NCI-H69 (cell line): Measurements from ENCODE around the gene NCOR1.
"Not testable (repeated sequence)": the region's sequence is repeated elsewhere in the genome, so short reads cannot be mapped to it uniquely, and the experiment has no call there.

Experiments used
- DNase-seq: peaks from one replicate; lab custom pipeline; 2025; lab: John Stamatoyannopoulos, UW

NCOR1 gene

DNA sequence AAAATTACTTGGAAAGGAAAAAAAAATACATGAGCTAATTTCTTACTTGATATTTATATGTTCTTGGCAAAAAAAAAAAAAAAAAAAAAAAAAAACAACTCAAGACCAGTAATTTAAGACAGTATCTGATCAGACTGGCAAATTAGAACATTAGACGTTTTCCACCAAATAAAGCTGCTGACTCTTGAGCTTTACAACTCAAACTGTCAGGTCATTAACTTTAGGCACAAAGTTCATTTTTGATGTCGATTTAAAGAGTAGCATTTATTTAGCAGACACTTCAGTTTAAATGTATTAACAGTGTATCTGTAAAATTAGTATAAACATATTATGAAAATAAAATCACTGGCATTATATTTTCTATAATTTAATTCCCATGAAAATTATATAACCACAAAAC lies 66.7 kb downstream of the NCOR1 start:
- no peak for DNase-seq

DNA sequence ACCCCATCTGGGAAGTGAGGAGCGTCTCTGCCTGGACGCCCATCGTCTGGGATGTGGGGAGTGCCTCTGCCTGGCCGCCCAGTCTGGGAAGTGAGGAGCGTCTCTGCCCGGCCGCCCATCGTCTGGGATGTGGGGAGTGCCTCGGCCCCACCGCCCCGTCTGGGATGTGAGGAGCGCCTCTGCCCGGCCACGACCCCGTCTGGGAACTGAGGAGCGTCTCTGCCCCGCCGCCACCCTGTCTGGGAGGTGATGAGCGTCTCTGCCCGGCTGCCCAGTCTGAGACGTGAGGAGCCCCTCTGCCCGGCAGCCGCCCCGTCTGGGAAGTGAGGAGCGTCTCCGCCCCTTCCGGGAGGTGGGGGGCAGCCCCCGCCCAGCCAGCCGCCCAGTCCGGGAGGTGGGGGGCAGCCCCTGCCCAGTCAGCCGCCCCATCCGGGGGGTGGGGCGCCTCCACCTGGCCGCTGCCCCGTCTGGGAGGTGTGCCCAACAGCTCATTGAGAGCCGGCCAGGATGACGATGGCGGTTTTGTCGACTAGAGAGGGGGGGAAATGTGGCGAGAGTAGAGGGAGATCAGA lies 69.9 kb downstream of the NCOR1 start:
- not testable (repeated sequence) for DNase-seq

DNA sequence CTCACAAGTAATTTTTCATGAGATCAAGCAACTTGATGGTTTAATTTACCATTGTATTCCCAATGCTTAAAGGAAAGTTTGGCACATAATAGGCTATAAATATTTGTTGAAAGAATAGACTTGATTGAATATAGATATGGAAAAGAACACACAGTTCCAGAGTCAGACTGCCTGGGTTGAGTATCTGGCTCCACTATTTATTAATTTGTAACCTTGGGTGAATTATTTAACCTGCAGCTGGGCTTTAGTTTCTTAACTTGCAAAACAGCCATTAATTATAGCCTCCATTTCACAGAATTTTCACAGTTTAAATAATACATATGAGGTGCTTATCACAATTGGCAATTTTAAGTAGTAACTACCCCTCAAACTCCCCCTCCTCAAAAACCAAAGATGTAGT lies 73.6 kb downstream of the NCOR1 start:
- DNase-seq: no peak

DNA sequence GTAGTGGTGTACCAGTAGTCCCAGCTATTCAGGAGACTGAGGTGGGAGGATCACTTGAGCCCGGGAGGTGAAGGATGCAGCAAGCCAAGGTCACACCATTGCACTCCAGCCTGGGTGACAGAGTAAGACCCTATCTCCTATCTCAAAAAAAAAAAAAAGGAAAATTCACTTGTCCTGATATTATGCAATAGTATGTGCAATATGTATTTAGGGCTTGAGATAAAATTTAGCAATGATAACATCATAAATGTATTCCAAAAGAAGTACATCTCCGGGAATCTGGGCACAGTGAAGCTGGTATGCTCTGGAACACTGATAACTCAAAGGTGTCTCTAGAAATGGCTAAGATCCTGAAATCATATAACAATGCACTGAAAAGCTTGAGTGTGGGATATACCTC lies 74.5 kb downstream of the NCOR1 start:
- DNase-seq: no peak

DNA sequence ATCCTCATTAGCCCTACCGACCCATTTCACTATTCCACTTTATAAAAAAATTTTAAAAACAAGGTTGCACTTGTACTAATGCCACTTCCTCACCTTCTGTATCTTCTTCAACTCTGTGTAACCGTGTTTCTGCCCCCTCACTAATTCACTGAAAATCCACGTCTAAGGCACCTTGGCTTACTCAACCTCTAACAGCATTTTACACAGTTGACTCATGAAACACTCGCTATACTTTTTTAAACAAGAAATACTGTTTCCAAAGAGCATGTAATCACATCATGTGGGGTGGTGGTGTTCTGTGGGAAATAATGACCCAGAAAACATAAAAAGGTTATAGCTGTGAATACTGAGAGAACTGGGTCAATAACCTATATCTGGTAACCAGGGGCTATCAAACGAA lies 79.9 kb downstream of the NCOR1 start:
- no peak for DNase-seq

DNA sequence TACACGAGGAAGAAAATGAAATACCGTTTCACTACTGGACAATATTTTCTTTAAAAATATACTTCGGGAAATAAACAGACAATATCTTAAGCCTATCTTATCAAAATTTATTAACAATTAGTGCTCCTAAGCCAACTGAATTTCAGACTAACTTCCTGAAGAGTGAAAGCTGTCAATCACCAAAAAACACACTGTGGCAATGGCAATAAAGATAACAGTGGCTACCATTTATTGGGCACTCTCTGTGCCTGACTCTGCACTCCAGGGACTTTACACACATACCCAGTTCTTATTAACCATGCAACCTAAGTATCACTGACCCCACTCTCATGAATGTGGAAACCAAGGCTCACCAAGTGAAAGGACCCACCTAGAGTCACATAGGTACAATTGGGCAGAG lies 83.7 kb downstream of the NCOR1 start:
- DNase-seq: no peak

DNA sequence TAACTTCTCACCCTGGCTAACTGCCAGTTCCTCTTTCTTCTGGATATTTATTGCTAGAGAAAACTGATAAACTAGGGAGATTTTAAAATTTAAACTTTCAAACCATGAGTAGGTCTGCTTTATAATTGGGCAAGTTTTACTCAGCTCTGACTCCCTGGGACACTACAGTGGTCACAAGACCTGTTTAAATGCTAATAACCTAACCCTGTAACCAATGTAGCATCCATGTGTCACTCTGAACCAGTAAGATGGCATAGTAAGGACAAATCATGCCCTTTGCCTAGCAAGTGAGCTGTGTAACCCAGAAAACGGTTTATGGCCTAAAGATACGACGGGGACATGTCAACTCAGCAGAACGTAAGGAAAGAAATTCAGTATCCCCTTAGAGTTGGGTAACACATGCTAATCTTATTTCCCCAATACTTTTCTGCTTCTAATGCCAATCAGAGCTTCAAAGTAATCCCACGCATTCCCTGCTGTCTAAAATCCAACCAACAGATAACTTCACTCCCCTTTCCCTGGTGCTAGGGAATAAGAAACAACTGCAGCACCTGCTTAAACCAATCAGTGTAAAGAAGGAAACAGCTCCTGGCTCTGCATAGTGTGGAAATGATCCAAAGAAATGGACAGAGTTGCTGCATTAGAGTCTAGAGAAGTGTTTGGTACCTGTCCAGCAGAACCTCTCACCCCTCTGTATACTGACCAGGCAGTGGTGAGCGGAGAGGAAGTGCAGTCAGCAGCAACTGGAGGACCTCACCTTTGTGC lies 85.7 kb downstream of the NCOR1 start:
- no peak for DNase-seq

DNA sequence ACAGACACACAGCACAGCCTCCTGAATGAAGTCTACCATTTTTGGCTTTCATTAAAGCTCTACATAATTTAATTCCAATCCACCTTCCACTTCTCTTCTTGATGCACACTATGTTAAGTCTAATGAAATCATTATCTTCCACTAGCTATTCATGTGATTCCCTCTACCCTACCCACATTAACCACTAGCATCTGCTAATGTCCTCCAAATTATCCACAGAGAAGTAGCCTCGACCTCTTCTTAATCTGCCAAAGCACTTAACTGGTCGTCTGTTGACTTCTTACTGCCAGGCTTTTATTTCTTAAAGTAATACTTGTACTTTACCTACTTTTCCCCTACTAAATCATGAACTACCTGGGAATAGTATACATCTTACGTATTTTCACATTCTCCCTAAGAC lies 91.8 kb downstream of the NCOR1 start:
- DNase-seq: no peak

DNA sequence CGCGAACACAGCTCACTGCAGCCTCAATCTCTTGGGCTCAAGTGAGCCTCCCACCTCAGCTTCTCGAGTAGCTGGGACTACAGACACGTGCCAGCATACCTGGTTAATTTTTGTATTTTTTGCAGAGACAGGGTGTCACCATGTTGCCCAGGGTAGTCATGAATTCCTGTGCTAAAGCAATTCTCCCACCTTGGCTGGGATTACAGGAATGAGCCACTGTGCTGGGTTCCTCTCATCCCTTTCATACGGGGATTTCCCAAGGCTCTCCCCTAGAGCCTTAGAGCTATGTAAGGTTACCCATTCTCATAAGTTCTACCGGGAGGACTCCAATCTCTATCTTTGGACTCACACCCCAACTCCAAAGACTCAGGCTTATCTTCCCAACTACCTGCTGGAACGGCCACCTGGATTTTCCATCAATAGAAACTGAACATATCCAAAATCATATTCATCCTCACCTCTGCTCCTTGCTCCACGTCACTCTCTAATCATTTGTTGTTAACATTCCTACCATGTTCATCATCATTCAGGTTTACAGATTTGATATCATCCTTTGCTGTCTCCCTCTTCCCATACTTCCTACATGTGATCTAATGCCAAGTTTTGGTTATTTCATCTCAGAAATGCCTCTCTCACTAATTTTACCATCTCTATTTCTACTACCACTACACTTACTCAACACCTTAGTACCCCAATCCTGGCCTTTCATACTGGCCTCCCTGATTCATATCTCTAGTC lies 92.5 kb downstream of the NCOR1 start:
- DNase-seq: no peak

DNA sequence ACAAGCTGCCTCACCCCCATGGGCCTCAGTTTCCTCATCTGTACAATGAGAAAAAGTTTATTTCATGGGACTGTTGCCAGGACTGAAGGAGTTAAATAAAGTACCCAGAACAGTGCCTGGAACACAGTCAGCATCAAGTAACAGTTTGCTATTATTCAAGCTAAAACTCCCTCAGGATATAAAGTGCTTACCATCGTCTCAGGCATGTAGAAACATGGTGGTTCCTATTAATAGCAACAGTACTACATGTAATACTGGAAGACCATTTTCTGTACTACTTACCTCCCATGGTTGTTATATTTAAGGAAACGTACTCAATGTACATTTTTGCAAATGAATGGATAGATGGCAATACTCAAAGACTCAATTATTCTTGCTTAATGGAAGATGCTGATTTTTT lies 93.4 kb downstream of the NCOR1 start:
- no peak for DNase-seq

DNA sequence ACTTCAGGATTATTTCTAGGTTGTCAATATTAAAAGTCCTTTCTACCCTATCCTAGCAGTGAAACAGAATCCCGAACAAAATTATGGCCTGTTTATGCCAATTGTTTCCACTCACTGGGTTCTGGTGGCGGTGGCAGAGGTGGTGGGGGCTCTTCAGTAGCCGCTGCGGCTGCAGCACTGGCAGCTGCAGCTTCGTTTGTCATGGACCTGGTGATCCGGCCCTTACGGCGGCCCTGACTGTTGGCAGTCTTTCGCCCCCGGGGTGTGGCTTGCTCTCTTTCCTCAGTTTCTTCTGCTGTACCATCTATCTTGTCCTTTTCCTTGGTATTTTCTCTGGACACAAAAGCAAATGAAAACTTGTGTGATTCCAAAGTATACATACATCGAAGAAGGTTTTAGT lies 94.4 kb downstream of the NCOR1 start:
- no peak for DNase-seq

DNA sequence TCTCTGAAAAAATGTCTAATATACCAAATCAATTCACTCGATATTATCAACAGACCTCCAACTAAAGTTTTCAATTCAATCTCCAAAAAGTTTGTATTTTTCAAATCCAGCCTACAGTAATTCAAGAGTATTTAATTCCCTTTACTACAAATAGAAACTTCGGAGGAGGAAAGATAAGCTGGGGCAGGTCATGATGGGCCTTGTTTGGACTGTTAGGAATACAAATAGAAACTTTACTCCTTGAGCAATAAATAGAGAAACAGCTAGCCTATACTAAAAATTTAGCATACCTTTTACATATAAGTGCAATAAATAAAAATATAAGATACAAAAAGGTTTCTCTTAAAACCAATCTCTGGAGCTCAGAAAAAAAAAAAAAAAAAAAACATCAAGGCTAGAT lies 98.2 kb downstream of the NCOR1 start:
- DNase-seq: no peak

DNA sequence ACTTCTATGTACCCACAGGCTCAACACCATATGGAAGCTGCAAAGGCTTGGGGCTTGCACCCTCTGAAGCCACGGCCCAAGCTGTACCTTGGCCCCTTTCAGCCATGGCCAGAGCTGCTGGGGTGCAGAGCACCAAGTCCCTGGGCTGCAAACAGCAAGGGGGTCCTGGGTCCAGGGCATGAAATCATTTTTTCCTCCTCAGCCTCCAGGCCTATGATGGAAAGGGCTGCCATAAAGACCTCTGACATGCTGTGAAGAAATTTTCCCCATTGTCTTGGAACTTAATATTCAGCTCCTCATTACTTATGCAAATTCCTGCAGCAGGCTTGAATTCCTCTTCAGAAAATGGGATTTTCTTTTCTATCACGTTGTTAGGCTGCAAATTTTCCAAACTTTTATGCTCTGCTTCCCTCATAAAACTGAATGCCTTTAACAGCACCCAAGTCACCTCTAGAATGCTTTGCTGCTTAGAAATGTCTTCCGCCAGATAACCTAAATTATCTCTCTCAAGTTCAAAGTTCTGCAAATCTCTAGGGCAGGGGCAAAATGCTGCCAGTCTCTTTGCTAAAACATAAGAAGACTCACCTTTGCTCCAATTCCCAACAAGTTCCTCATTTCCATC lies 100.1 kb downstream of the NCOR1 start:
- DNase-seq: not testable (repeated sequence)

DNA sequence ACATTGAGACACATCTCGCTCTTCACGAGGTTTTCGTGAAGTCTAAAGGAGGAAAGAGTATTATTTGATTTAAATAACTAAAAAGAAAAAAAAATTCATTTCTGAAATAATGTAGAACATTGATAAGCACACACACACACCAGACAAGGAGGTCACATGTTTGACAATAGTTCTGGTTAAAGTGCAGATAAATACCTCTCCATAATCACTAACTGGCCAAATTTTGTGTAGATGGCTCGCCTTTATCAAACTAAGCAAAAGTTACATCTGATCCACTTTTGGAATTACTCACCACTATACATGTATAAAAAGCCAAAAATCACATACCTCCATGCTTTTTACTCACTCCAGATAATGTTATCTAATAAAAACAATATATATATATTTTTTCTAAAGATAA lies 106.5 kb downstream of the NCOR1 start:
- DNase-seq: no peak

DNA sequence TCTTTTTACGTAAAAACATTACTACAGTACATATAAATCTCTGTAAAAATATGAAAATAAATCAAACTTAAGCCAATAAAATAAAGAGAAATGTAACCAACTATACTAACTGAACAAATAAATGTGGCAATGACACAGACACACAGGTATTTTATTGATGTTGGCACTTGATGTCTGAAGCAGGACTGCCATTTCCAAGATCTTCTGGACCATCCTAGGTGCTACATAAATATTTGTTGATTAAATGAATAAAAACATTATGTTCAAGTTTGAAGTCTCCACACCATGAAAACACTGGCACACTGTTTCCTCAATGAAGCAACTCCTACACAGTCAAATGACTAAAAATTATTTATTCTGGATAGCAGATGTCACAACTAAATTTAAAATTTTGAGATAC lies 106.9 kb downstream of the NCOR1 start:
- DNase-seq: no peak

DNA sequence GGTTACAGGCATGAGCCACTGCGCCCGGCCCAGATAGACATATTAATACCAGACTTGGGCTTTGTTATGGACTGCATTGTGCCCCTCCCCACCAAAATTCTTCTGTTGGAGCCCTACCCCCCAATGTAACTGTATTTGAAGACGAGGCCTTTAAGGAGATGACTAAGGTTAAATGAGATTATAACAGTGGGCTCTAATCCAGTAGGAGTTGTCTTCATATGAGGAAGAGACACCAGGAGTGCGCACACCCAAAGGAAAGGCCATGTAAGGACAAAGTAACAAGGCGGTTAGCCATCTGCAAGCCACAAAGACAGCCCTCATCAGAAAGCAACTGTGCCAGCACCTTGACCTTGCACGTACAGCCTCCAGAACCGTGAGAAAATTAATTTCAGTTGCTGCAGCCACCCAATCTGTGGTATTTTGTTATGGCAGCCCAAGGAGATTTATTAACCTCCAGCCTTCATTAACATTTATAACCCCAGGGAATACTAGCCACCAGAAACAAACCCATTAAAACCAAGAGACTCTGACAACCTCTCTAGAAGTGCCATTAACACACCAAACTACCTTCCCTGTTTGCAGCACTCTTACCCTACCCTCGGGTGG lies 108.1 kb downstream of the NCOR1 start:
- no peak for DNase-seq

DNA sequence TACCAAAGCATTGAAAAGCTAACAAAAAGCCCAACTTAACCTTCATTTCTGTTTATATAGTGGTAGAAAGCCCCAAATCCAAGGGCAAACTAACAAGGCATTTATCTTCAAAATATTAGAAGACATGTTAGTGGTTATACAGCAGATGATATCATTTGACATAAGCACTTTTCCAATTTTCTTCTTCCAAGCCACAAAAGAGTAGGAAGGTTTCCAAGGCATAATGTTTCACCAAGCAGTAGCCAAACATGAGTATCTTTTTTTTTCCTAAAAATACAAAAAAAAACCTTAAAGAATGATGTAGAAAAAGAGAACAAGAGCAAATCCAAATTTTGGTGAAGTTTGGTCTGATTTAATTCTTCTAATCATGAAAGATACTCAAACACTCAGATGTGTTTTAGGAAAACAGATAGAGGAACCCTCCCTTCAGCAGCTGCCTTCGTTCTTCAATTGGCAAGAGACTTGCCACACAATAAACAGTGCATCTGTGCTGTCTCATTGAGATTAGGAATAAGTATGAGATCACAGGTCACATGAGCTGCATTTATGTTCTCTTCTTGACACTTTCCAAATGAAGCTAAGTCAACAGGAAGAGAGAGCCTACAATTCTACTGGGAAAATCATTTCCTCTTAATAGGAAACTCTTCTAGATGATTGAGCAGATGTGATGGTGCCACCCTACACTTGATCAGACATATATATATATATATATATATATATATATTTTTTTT lies 109.0 kb downstream of the NCOR1 start:
- peak; percentile 35 for DNase-seq

DNA sequence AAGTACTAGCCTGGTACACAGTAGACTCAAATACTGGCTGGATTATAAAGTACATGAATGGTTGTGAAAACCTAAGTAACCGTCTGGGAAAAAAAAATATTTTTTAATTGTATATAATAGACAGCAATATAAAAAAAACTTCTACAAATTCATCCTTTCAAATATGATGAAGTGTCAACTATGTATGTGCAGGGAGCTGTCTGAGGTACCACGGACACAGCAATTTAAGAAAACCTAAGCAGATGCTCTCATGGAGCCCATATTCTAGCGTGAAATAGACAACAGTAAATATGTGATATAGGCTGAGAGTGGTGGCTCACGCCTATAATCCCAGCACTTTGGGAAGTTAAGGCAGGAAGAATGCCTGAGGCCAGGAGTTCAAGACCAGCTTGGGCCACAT lies 111.1 kb downstream of the NCOR1 start:
- DNase-seq: no peak

DNA sequence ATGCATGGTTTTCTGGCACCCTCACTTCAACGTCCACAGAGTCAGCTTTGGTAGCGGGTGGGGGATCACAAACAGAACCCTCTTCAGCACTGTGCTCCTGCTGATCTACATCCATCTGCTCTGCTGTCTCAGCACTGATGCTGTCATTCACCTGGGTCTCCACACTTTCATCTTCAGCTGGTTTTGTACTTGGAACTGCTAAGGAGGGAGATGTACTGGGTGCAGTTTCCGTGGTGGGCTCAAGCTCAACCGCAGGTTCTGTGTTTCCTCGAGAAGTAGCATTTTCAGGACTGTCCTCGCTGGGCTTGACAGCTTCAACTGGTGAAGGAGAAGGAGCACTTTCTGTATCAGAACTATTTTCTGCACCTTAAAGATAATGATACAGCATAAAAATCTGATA lies 113.9 kb downstream of the NCOR1 start:
- no peak for DNase-seq

DNA sequence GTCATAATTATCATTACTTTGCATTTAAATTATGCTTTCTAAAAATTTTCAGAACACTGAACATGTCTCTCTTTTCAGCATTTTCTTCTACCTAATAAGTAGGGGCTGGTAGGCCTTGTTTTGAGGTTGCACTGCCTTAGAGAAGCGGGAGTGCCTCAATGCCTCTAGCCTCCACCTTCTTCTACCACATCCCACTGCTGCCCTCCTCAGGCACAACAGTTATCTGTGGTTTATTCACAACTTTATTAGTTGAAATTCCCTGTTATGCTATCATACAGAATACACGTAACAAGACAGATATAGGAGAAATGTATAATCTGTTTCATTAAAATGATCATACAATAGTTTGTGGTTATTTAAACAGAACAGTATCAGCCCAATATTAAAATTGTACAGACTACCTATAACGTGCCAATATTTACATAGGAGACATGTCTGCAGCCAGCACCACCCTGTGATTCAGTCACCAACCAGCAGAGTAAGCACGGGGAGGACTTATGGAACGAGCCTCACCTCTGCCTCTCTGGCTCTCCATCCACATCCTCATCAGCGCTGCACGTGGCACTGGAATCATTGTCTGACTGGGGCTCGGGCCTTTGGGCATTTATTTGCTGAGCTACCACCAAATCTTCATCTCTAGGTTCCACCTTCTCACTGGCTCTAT lies 114.5 kb downstream of the NCOR1 start:
- no peak for DNase-seq

DNA sequence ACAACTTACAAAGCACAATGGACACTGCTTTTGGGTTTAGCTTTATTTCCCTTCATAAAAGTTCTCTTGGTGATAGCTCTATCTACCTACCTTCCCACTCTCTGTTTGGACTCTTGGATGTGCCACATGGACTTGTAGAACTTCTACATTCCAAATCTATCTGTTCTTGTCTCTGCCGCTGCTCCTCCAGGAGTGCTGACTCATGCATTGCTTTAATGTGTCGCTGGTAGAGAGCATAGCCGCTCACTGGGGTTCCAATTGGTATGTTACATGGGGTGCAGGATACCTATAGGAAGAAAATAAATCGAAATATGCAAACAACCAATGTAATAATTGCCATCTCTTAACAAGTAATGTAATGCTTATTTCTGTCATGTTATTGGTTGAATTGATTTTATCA lies 123.6 kb downstream of the NCOR1 start:
- no peak for DNase-seq
